ENCODE results near the gene METRN.

- no peak for TF ChIP-seq CTCF (IDR thresholded peaks at IDR 0.05)
- no peak for TF ChIP-seq POLR2A (IDR thresholded peaks at IDR 0.05)
These were observed 13.4 kb downstream of the METRN start for GRCh38 chr16:728131-728889.
